Measurements from ENCODE around the gene TMEM181.
A peak's percentile ranks its signal among the peaks of the same experiment; 100 is the strongest.

TMEM181 gene

GRCh38 chr6:158558415-158559306 lies 1.2 kb upstream of the TMEM181 start:
- no peak for TF ChIP-seq CTCF (conservative IDR thresholded peaks at IDR 0.05; ENCODE audit: low read depth, low read length)
- Histone ChIP-seq H3K27me3 (ENCODE audit: insufficient read depth, low read depth) (peaks cover 10% of the 10 kb centered on the region; the same call in 1 of the 2 replicates), H3K9ac (no peak overlapping the region), H3K4me1 (ENCODE audit: low read depth, poor library complexity, severe bottlenecking) (peaks cover 14% of the 10 kb centered on the region), H3K79me2 (ENCODE audit: insufficient read depth, low read depth) (peaks cover 27% of the 10 kb centered on the region), H3K36me3 (ENCODE audit: insufficient read depth) (no peaks in the 10 kb centered on the region), H4K20me1 (ENCODE audit: insufficient read depth) (no peaks in the 10 kb centered on the region), H2AFZ (ENCODE audit: low read depth) (peak overlapping the region; percentile 99), H3K4me3 (IDR thresholded peaks at IDR 0.05; ENCODE audit: insufficient read depth, low read depth, low read length) (no peak overlapping the region), H3K27ac (no peak overlapping the region), H3K4me2 (peak overlapping the region; percentile 78; the same call in 1 of the 2 replicates)

- Histone ChIP-seq H2AFZ (ENCODE audit: low read depth) (peak overlapping the region; percentile 99), H3K36me3 (ENCODE audit: insufficient read depth) (no peaks in the 10 kb centered on the region), H3K27me3 (ENCODE audit: insufficient read depth, low read depth) (peaks cover 8% of the 10 kb centered on the region; the same call in 1 of the 2 replicates), H3K4me2 (peak overlapping the region; percentile 78), H4K20me1 (ENCODE audit: insufficient read depth) (no peaks in the 10 kb centered on the region), H3K79me2 (ENCODE audit: insufficient read depth, low read depth) (peaks cover 30% of the 10 kb centered on the region), H3K4me3 (IDR thresholded peaks at IDR 0.05; ENCODE audit: insufficient read depth, low read depth, low read length) (peak overlapping the region; percentile 21), H3K9ac (peak overlapping the region; percentile 95), H3K27ac (no peak overlapping the region), H3K4me1 (ENCODE audit: low read depth, poor library complexity, severe bottlenecking) (peaks cover 14% of the 10 kb centered on the region)
- TF ChIP-seq CTCF (conservative IDR thresholded peaks at IDR 0.05; ENCODE audit: low read depth, low read length) = no peak
Observed at GRCh38 chr6:158559338-158559894, 475 bp upstream of the TMEM181 start.

- H3K36me3 ChIP-seq (ENCODE audit: insufficient read depth) = no peaks in the 10 kb centered on the region
- H3K27me3 ChIP-seq (ENCODE audit: insufficient read depth, low read depth) = peaks cover 5% of the 10 kb centered on the region; the same call in 1 of the 2 replicates
- H3K27ac ChIP-seq = peak overlapping the region; percentile 75
- TF ChIP-seq CTCF (conservative IDR thresholded peaks at IDR 0.05; ENCODE audit: low read depth, low read length) = no peak
- no peak overlapping the region for H3K4me3 ChIP-seq (IDR thresholded peaks at IDR 0.05; ENCODE audit: insufficient read depth, low read depth, low read length)
- peaks cover 14% of the 10 kb centered on the region for H3K4me1 ChIP-seq (ENCODE audit: low read depth, poor library complexity, severe bottlenecking)
- H4K20me1 ChIP-seq (ENCODE audit: insufficient read depth) = no peaks in the 10 kb centered on the region
- H3K4me2 ChIP-seq = peak overlapping the region; percentile 91
- H3K79me2 ChIP-seq (ENCODE audit: insufficient read depth, low read depth) = peaks cover 30% of the 10 kb centered on the region
- H3K9ac ChIP-seq = peak overlapping the region; percentile 95
- peak overlapping the region; percentile 99 for H2AFZ ChIP-seq (ENCODE audit: low read depth)
Observed at GRCh38 chr6:158560836-158561320, 987 bp downstream of the TMEM181 start.

DNA sequence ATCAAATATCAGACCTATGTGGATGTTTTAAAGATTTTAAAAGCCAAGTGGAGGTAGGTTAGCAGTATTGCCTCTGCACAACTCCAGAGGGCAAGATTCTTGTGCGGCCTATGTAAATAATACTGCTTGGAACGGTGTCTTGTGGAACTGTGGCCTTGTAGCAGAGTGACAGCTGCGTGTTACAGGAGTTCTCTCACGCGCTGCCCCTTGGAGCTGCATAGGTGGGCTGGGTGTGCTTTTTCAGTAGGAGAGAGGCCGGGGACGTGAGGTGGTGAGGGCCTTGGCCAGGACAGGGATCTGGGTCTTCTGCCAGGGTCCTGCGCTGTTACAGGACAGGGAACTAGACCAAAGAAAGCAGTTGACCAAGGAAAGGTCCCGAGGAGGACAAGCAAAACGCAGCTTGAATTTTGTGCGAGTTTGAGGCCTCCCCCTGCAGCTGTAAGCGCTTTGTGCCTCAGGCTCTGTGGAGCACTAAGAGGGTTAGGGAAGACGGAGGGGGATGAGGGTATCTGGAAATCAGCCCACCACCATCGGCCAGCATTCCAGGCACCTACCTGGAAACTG lies 1.5 kb downstream of the TMEM181 start:
- Histone ChIP-seq H3K27me3 (ENCODE audit: insufficient read depth, low read depth) (no peaks in the 10 kb centered on the region; the same call in 1 of the 2 replicates), H4K20me1 (ENCODE audit: insufficient read depth) (no peaks in the 10 kb centered on the region), H3K4me2 (peak overlapping the region; percentile 91), H2AFZ (ENCODE audit: low read depth) (no peak overlapping the region), H3K36me3 (ENCODE audit: insufficient read depth) (no peaks in the 10 kb centered on the region), H3K4me1 (ENCODE audit: low read depth, poor library complexity, severe bottlenecking) (peaks cover 14% of the 10 kb centered on the region), H3K4me3 (IDR thresholded peaks at IDR 0.05; ENCODE audit: insufficient read depth, low read depth, low read length) (no peak overlapping the region), H3K79me2 (ENCODE audit: insufficient read depth, low read depth) (peaks cover 30% of the 10 kb centered on the region), H3K9ac (peak overlapping the region; percentile 95; the same call in 1 of the 2 replicates), H3K27ac (no peak overlapping the region)
- no peak for TF ChIP-seq CTCF (conservative IDR thresholded peaks at IDR 0.05; ENCODE audit: low read depth, low read length)
